Erythroblast (primary cell): Measurements from ENCODE around the gene ACTR2.

Experiments used
- DNase-seq, 2 experiments: peaks; one replicate each; lab custom pipeline; 2025; lab: John Stamatoyannopoulos, UW
- GATA1 ChIP-seq: IDR thresholded peaks from 2 replicates; pipeline ENCODE4 v1.6.1; 2011; ENCODE audit warnings: low read depth, mild to moderate bottlenecking, control low read depth, low read length, moderate library complexity
- POLR2A ChIP-seq: IDR thresholded peaks from 2 replicates; pipeline ENCODE4 v1.6.1; 2011; ENCODE audit warnings: mild to moderate bottlenecking, low read length

ACTR2 gene

DNA sequence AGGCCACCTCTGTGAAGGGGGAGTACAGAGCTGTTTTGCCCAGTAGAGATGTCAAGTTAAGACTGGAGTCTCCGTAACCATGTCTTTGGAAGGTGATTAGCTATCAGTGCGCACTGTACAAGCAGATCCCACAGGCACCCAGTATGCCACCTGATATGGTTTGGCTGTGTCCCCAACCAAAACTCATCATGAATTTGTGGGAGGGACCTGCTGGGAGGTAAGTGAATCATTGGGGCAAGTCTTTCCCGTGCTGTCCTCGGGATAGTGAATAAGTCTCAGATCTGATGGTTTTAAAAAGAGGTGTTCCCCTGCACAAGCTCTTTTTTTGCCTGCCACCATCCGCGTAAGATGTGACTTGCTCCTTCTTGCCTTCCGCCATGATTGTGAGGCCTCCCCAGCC, 90.2 kb downstream of the ACTR2 start:
- no peak for TF ChIP-seq POLR2A
- no peak for TF ChIP-seq GATA1
- DNase-seq = no peak

DNA sequence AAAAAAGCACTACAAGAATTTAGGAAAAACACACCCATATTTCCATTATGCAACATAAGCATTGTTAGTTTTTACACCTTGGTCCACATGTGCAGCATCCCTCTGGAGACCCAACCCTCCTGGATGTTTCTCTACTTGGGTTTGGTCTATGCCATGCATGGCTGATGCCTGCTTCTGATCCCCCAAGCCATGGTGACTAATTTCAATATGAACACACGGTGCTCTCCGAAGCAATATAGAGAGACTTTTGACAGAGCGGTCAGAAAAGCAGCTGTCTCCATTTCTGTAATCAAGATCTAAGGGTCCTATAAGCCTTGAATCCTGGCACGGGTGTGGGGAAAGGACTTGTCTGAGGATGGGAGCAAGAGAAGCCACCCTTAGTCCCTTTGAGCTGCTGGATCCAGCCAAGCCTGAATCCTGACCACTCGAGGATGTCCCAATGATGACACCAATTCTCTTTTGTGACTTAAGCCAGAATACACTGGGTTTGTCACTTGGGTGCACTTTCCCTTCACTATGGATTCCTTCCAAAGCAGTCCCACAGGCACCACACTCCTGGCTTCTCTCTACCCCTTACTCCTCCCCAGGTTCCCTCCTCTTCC, 91.5 kb downstream of the ACTR2 start:
- TF ChIP-seq GATA1 = no peak
- TF ChIP-seq POLR2A = no peak
- DNase-seq = no peak

DNA sequence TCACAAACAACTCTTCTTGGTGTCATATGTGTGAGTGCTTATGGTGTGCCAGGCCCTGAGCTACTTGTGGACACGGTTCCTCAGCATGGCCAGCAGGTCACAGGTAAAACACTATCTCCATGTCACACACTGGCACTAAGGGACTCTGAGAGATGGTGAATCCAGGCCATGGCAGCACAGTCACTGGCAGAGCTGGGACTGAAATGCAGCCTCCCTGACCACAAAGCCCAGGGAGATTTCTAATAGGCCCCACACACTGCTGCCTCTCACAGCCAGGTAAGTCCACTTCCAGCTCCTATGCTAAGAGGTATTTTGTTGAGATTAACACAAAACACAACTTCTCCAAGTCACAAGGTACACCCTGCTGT, 92.0 kb downstream of the ACTR2 start:
- TF ChIP-seq POLR2A (no peak), GATA1 (no peak)

DNA sequence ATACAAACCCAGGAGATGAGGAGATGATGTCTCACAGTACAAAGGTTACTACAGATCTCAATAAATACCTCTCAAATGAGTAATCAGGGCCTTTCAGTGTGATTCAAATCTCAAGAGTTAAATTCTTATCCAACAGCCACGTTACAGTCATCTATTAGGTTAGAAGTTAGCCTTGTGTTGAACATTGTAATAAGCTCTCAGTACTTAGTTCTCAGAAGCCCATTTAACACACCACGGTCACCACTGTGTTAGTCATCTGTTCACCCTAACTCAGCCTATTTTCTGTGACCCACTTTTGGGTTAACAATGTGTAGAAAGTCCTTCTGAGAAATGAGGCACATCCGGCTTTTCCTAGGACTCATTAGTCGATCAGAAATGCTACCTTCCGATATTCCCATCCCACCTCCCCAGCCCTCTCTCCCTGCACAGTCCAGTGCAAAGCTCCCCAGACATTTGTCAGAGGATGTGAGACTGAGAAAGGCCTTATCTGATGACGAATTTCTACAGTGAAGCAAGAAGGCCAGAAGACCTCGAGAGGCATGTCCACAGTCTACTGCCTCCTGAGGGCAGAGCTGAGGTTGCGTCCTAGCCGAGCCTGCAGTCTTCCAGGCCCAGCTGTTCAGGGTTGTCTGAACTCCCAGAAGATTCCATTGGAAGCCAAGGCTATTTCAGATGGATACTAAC, 92.6 kb downstream of the ACTR2 start:
- DNase-seq = peak; percentile 10 to 15

More for the DNA sequence above, 92.0 kb downstream of the ACTR2 start:
- no peak for DNase-seq

More for the DNA sequence above, 92.6 kb downstream of the ACTR2 start:
- no peak for TF ChIP-seq GATA1
- TF ChIP-seq POLR2A = no peak
